ENCODE results near the gene ZIC1.

DNA sequence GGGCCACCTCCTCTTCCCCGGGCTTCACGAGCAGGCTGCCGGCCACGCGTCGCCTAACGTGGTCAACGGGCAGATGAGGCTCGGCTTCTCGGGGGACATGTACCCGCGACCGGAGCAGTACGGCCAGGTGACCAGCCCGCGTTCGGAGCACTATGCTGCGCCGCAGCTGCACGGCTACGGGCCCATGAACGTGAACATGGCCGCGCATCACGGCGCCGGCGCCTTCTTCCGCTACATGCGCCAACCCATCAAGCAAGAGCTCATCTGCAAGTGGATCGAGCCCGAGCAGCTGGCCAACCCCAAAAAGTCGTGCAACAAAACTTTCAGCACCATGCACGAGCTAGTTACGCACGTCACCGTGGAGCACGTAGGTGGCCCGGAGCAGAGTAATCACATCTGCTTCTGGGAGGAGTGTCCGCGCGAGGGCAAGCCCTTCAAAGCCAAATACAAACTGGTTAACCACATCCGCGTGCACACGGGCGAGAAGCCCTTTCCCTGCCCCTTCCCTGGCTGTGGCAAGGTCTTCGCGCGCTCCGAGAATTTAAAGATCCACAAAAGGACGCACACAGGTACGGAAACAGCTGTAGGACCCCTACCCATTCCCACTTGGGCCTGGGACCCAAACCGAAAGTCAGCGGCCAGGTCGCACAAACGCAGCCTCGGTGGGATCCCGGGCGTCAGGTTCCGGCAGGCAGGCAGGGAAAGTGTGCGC, 1.5 kb downstream of the ZIC1 start:
- TF ChIP-seq CTCF (IDR thresholded peaks at IDR 0.05): no peak
- no peak for TF ChIP-seq ZFX (IDR thresholded peaks at IDR 0.05; ENCODE audit: borderline replicate concordance)
